Dendritic cell treated with granulocyte-macrophage colony-stimulating factor and Interleukin-4, amounts not matched to agents 40 ng/mL and 50 ng/mL, for 4 days (primary cell): ENCODE results near the gene TUNAR.

ENCODE experiments used
- H3K27ac Mint-ChIP-seq: one replicate; pipeline ENCODE4 v1.8.0; 2022; ENCODE audit warnings: mild to moderate bottlenecking, mixed read lengths
- H3K27me3 Mint-ChIP-seq: one replicate; pipeline ENCODE4 v1.8.0; 2022; ENCODE audit warnings: mild to moderate bottlenecking, mixed read lengths
- H3K36me3 Mint-ChIP-seq: one replicate; pipeline ENCODE4 v1.8.0; 2022; ENCODE audit warnings: low read depth, mixed read lengths
- H3K4me1 Mint-ChIP-seq: one replicate; pipeline ENCODE4 v1.8.0; 2022; ENCODE audit warnings: low read depth, mixed read lengths
- H3K4me3 Mint-ChIP-seq: one replicate; pipeline ENCODE4 v1.8.0; 2022; ENCODE audit warnings: mild to moderate bottlenecking, moderate library complexity, mixed read lengths
- H3K9me3 Mint-ChIP-seq: one replicate; pipeline ENCODE4 v1.8.0; 2022; ENCODE audit warnings: mixed read lengths
- intact Hi-C: fragments of 100-400 bp; cut with micrococcal nuclease; formaldehyde crosslinking; loops from one replicate; pipeline ENCODE4 v1.15.0; 2022

Gene TUNAR

GRCh38 chr14:95911456-95911855 is 34.8 kb downstream of the TUNAR start:
- H3K4me1 Mint-ChIP-seq: no peaks in the 10 kb centered on the region
- no peak overlapping the region for H3K4me3 Mint-ChIP-seq
- no peak overlapping the region for H3K27ac Mint-ChIP-seq
- no peaks in the 10 kb centered on the region for H3K9me3 Mint-ChIP-seq
- no peaks in the 10 kb centered on the region for H3K27me3 Mint-ChIP-seq
- H3K36me3 Mint-ChIP-seq: no peaks in the 10 kb centered on the region
- intact Hi-C loops: no loop called here

GRCh38 chr14:95915330-95915729 is 38.7 kb downstream of the TUNAR start:
- Mint-ChIP-seq H3K27ac (no peak overlapping the region), H3K36me3 (no peaks in the 10 kb centered on the region), H3K9me3 (no peaks in the 10 kb centered on the region)

GRCh38 chr14:95918466-95918865 is 41.8 kb downstream of the TUNAR start:
- intact Hi-C loops: no loop called here
- no peaks in the 10 kb centered on the region for H3K4me1 Mint-ChIP-seq
- H3K36me3 Mint-ChIP-seq: no peaks in the 10 kb centered on the region
- H3K27me3 Mint-ChIP-seq: peaks cover 2% of the 10 kb centered on the region
- no peak overlapping the region for H3K4me3 Mint-ChIP-seq
- H3K9me3 Mint-ChIP-seq: no peaks in the 10 kb centered on the region
- no peak overlapping the region for H3K27ac Mint-ChIP-seq

More at GRCh38 chr14:95915330-95915729, 38.7 kb downstream of the TUNAR start:
- H3K27me3 Mint-ChIP-seq: peaks cover 2% of the 10 kb centered on the region
- H3K4me3 Mint-ChIP-seq: no peak overlapping the region
- intact Hi-C loops: no loop called here
- H3K4me1 Mint-ChIP-seq: no peaks in the 10 kb centered on the region

- H3K4me1 Mint-ChIP-seq: no peaks in the 10 kb centered on the region
- H3K27ac Mint-ChIP-seq: no peak overlapping the region
- no peaks in the 10 kb centered on the region for H3K9me3 Mint-ChIP-seq
- intact Hi-C loops: no loop called here
- H3K4me3 Mint-ChIP-seq: no peak overlapping the region
- peaks cover 2% of the 10 kb centered on the region for H3K27me3 Mint-ChIP-seq
- no peaks in the 10 kb centered on the region for H3K36me3 Mint-ChIP-seq
Observed at GRCh38 chr14:95920769-95921438, 44.3 kb downstream of the TUNAR start.

GRCh38 chr14:95922080-95922479 is 45.4 kb downstream of the TUNAR start:
- Mint-ChIP-seq H3K27me3 (peaks cover 2% of the 10 kb centered on the region), H3K27ac (no peak overlapping the region), H3K4me1 (no peaks in the 10 kb centered on the region), H3K36me3 (no peaks in the 10 kb centered on the region), H3K4me3 (no peak overlapping the region), H3K9me3 (no peaks in the 10 kb centered on the region)
- intact Hi-C loops: no loop called here

GRCh38 chr14:95928751-95929150 is 52.1 kb downstream of the TUNAR start:
- Mint-ChIP-seq H3K27ac (no peak overlapping the region), H3K4me3 (no peak overlapping the region), H3K27me3 (peaks cover 1% of the 10 kb centered on the region), H3K9me3 (no peaks in the 10 kb centered on the region), H3K4me1 (no peaks in the 10 kb centered on the region), H3K36me3 (no peaks in the 10 kb centered on the region)
- intact Hi-C loops: no loop called here

- Mint-ChIP-seq H3K36me3 (no peaks in the 10 kb centered on the region), H3K9me3 (no peaks in the 10 kb centered on the region), H3K4me3 (no peak overlapping the region), H3K4me1 (no peaks in the 10 kb centered on the region), H3K27me3 (peaks cover 1% of the 10 kb centered on the region), H3K27ac (no peak overlapping the region)
- intact Hi-C loops: no loop called here
Observed at GRCh38 chr14:95931384-95931783, 54.8 kb downstream of the TUNAR start.

- intact Hi-C loops: no loop called here
- Mint-ChIP-seq H3K27ac (no peak overlapping the region), H3K9me3 (no peaks in the 10 kb centered on the region), H3K36me3 (no peaks in the 10 kb centered on the region), H3K4me3 (no peak overlapping the region), H3K4me1 (no peaks in the 10 kb centered on the region), H3K27me3 (no peaks in the 10 kb centered on the region)
Observed at GRCh38 chr14:95935228-95935822, 58.7 kb downstream of the TUNAR start.

- Mint-ChIP-seq H3K27me3 (no peaks in the 10 kb centered on the region), H3K4me3 (no peak overlapping the region), H3K9me3 (peaks cover 1% of the 10 kb centered on the region), H3K36me3 (no peaks in the 10 kb centered on the region), H3K4me1 (no peaks in the 10 kb centered on the region), H3K27ac (no peak overlapping the region)
- intact Hi-C loops: no loop called here
Observed at GRCh38 chr14:95936041-95936440, 59.4 kb downstream of the TUNAR start.

GRCh38 chr14:95939335-95939734 is 62.7 kb downstream of the TUNAR start:
- Mint-ChIP-seq H3K27me3 (peaks cover 2% of the 10 kb centered on the region), H3K27ac (no peak overlapping the region), H3K36me3 (no peaks in the 10 kb centered on the region), H3K9me3 (peaks cover 20% of the 10 kb centered on the region), H3K4me1 (no peaks in the 10 kb centered on the region), H3K4me3 (no peak overlapping the region)
- intact Hi-C loops: no loop called here

GRCh38 chr14:95941897-95942296 is 65.3 kb downstream of the TUNAR start:
- Mint-ChIP-seq H3K4me1 (no peaks in the 10 kb centered on the region), H3K27ac (no peak overlapping the region), H3K4me3 (no peak overlapping the region), H3K27me3 (peaks cover 2% of the 10 kb centered on the region), H3K36me3 (no peaks in the 10 kb centered on the region), H3K9me3 (peaks cover 20% of the 10 kb centered on the region)
- intact Hi-C loops: no loop called here

- no peak overlapping the region for H3K27ac Mint-ChIP-seq
- no peaks in the 10 kb centered on the region for H3K36me3 Mint-ChIP-seq
- no peaks in the 10 kb centered on the region for H3K4me1 Mint-ChIP-seq
- H3K27me3 Mint-ChIP-seq: peaks cover 4% of the 10 kb centered on the region
- no peak overlapping the region for H3K4me3 Mint-ChIP-seq
- peaks cover 20% of the 10 kb centered on the region for H3K9me3 Mint-ChIP-seq
- intact Hi-C loops: no loop called here
Observed at GRCh38 chr14:95943699-95944098, 67.1 kb downstream of the TUNAR start.

GRCh38 chr14:95944462-95944861 is 67.8 kb downstream of the TUNAR start:
- H3K9me3 Mint-ChIP-seq: peaks cover 20% of the 10 kb centered on the region
- intact Hi-C loops: no loop called here
- no peak overlapping the region for H3K4me3 Mint-ChIP-seq
- H3K36me3 Mint-ChIP-seq: no peaks in the 10 kb centered on the region
- H3K27ac Mint-ChIP-seq: no peak overlapping the region
- no peaks in the 10 kb centered on the region for H3K4me1 Mint-ChIP-seq
- peaks cover 4% of the 10 kb centered on the region for H3K27me3 Mint-ChIP-seq

- Mint-ChIP-seq H3K4me1 (no peaks in the 10 kb centered on the region), H3K9me3 (peaks cover 11% of the 10 kb centered on the region), H3K27ac (no peak overlapping the region), H3K27me3 (peaks cover 4% of the 10 kb centered on the region), H3K36me3 (no peaks in the 10 kb centered on the region), H3K4me3 (no peak overlapping the region)
- intact Hi-C loops: no loop called here
Observed at GRCh38 chr14:95946867-95947266, 70.2 kb downstream of the TUNAR start.

GRCh38 chr14:95948558-95948981 is 71.9 kb downstream of the TUNAR start:
- H3K4me3 Mint-ChIP-seq: no peak overlapping the region
- no peaks in the 10 kb centered on the region for H3K4me1 Mint-ChIP-seq
- H3K9me3 Mint-ChIP-seq: no peaks in the 10 kb centered on the region
- H3K27ac Mint-ChIP-seq: no peak overlapping the region
- H3K36me3 Mint-ChIP-seq: no peaks in the 10 kb centered on the region
- peaks cover 4% of the 10 kb centered on the region for H3K27me3 Mint-ChIP-seq
- intact Hi-C loops: no loop called here
